SHP77 treated with DMSO at 0.1 percent for 48 hours (cell line): ENCODE results near the gene B3GNT9.
A peak's percentile ranks its signal among the peaks of the same experiment; 100 is the strongest.

Experiments used
- DNase-seq: peaks from one replicate; lab custom pipeline; 2025; lab: John Stamatoyannopoulos, UW

The B3GNT9 gene

DNA sequence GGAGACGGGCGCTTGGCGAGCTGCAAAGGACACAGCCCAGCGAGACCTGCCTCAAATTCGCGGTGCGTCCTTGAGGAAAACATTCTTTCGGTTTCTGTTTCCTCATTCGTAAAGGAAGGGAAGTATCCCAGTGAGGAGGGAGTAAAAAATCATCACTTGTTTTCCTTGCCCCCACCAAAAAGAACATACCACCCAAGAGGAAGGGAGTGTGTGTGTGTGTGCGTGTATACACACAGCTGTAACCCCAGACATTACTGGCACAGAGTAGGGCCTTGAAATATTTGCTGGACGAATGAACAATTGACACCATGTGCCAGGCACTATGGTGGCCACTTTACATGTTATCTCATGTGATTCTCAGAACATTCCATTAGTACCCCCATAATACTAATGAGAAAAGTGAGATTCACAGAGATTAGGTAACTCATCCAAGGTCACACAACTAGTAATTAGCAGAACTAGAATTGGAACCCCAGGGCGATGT lies 34.9 kb upstream of the B3GNT9 start:
- no peak for DNase-seq

DNA sequence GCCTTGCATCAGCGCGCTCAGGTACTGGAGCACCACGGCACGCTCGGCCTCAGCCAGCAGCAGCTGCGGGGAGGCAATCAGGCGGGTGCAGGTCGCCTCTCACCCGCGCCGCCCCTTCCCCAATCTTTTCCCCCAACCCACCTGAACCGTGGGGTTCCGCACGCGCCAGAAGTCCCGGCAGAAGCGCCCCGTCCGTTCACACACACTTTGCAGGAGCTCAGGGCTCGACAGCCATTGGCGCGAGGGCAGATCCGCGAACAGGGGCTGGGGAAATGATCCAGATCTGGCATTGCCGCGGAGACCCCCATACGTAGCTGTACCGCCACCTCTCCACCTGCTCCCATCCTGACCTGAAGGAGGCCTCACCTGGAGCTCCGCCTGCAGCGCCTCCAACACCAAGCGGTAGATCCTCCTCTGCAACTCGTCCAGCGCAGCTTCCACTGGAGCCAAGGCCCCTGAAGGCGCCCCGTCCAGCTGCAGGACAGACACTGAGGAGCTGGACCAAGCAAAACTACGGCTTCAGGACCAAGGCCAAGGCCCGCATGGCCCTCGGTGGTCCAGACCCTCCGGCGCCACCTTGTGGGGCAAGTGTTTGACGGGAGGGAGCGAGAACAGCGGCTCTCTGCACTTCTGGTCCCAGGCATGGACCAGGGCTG lies 34.3 kb upstream of the B3GNT9 start:
- peak; percentile 26 for DNase-seq

GRCh38 chr16:67184453-67184994 lies 33.7 kb upstream of the B3GNT9 start:
- DNase-seq: no peak

DNA sequence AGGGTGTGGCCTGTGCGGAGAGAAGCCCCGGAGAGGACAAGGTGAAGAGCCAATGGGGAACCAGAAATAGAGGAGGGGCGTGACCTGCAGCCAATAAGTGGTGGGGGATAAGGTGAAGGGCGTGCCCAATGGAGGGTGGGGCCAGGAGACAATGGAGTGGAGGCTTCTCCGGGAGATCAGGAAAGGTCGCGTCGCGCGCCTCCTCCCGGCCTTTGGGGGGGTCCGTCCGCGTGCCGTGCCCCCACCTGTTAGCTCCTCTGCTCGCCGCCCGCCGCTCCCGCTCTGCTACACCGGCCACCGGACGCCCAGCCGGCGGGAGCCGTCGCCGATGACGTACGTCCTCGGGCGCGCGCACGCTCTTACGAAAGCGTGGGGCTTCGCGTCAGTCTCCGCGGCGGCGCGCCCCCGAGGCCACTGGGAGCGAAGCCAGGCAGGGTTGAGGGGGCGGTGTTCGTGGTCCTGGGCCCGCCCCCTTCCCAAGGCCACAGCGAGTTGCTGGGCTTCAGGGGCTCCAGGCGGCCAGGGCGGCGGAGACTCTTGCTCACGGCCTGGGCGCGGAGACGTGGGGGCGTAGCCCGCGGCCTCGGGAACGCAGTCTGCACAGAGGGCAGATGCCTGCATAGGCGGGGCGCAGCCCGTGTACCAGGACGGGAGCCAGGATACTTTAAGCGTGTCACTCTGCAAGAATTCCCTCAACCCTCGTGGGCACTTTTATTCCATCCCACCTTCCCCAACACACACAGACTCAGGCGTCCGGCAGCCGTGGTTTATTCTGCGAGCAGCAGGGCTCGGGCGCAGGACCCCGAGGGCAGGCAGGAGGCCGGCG lies 33.0 kb upstream of the B3GNT9 start, which contains the start of gene MATCAP1:
TSS of gene MATCAP1 (minus strand) at position 337 of the 826 bp plus-strand sequence. CDS start 3,353 bp downstream, outside the sequence.
- DNase-seq: peak; percentile 96

DNA sequence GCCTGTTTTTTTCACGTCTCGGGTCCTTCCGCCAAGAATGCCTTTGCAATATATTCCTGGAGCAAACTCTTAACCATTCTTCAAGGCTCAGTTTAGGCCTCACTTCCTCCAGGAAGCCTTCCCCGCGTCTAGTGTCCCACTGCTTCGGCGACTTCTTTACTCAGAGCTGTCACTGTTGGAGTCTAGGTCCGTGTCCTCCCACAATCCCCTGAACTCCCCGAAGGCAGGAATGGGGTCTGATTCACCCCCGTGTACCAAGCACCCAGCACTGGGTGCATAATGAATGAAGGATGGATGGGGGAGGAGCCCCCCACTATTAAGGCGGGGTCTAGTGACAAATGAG lies 32.5 kb upstream of the B3GNT9 start:
- DNase-seq: no peak

DNA sequence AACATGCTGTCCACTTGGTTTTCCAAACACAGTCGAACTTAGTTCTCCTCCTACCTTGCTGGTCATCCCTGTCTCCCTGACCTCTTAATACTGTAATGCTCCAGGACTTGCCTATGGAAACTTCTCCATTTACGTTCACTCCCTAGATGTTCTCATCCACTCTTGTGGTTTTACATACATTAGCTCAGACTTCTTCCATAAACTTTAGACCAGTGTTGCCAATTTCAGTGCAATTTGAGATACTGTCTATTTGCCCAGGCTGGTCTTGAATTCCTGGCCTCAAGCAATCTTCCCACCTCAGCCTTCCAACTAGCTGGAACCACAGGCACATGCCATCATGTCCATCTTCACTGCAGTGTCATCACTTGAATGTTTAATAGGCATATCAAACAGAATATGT lies 31.5 kb upstream of the B3GNT9 start:
- DNase-seq: no peak

GRCh38 chr16:67181346-67181745 lies 30.5 kb upstream of the B3GNT9 start:
- no peak for DNase-seq

DNA sequence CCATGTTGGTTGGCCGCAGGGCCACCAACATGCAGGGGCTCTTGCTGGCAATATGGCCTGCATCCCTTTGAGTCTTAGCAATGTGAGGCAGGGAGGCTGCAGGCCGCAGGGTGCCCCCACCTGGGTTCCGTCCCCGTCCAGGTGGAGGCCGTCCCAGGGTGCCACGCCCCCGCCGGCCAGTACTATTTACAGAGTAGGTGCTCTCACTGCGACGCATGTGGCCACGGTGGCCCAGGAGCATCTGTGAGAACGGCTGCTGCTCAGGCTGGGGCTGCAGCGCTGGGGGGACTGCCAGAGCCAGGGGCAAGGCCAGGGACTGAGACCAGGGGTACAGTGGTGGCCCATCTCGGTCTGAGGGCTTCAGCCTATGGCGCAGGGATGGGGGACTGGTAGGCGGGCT lies 29.4 kb upstream of the B3GNT9 start:
- no peak for DNase-seq

- DNase-seq: no peak
These were observed 28.8 kb upstream of the B3GNT9 start for GRCh38 chr16:67179421-67180080.

DNA sequence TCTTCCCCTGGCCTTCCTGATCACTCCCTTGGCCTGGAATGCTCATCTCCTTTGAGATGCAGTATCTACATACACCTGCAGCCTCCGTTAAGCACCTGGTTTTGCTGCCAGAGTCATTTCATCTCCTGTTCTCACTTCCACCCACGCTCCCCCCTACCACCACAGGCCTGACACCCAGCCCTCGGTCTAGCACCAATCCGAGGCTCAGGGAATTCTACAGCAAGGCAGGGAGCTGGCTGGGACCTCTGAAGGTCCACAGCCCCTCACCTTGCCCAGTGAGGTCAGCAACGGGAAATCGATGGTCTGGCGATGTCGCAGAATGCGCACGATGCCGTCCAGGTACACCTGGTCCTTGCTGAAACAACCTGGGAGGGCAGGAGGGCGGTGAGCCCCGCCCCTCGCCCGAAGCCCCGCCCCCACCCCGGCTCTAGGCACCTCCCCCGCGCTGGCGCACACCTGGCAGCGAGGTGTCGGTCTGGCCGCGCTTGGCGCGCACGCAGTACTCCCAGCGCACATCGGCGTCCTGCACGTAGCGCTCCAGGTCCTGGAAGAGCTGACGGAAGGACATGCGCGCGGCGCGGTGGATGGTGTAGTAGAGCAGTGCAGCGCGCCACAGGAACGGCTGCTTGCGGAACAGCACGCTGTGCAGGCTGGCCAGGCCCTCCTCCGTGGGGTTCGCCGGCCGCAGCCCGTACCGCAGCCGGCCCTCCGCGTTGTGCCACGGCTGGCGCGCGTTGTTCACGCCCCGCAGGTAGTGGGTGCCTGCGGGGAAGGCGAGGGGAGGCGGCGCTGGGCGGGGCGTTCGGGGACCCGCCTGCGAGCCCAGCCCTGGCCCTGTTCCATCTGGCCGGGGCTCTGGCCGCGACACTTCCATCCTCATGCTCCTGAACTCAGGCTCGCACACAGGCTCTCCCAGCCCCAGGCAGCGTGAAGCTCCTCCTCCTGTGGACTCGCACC lies 27.2 kb upstream of the B3GNT9 start:
- DNase-seq: peak; percentile 28

- DNase-seq: no peak
These were observed 25.9 kb upstream of the B3GNT9 start for GRCh38 chr16:67176662-67177061.

GRCh38 chr16:67174706-67175231 lies 24.0 kb upstream of the B3GNT9 start:
- no peak for DNase-seq

GRCh38 chr16:67173808-67174705 lies 23.3 kb upstream of the B3GNT9 start:
- DNase-seq: peak; percentile 41

DNA sequence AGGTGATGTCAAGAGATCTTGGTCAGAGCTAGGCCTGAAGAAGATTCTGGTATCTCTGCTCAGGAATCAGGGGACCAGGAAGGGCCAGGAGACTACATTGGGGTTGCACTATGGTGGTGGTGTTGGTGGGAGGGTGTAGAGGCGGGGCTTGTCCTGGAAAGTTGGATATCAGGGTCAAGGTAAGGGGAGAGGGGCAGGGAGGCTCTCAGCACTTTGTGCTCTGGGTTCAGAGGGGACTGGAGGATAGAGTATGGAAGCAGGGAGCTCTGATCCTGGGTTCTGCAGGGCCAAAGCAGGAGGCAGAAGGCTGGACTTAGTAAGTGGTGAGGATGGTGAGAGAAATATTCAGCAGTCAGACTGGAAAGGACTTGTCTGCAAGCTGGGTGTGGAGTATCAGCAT lies 22.5 kb upstream of the B3GNT9 start:
- DNase-seq: no peak

- DNase-seq: no peak
These were observed 20.3 kb upstream of the B3GNT9 start for GRCh38 chr16:67170949-67171649.

- DNase-seq: peak; percentile 71
These were observed 19.6 kb upstream of the B3GNT9 start, which contains the start of gene NOL3 for GRCh38 chr16:67170168-67170948. NOL3 (plus strand) TSS chr16:67170538.

DNA sequence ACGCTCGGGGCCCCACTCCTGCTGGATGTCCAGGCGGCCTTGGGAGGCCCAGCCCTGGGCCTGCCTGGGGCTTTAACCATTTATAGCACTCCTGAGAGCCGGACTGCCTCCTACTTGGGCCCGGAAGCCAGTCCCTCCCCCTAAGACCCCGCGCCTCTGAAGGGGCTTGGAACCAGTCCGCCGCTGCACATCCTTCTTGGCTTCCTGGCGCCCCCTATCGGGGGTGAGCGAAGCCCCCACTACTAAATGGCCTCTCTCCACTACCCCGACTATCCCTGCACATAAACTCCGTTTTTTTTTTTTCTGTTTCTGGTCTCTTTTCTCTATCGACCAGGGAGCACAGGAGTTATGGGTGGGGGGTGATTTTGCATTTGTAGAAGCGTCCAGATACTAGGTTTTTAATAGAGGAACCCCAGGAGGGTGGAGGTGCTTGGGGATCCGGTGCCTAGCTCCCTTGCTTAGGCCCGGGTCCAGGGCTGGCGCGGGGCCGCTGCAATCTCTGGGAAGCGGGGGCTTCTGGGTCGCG lies 18.9 kb upstream of the B3GNT9 start:
- peak; percentile 34 for DNase-seq

GRCh38 chr16:67169011-67169451 lies 18.2 kb upstream of the B3GNT9 start:
- no peak for DNase-seq
